Liver (tissue), 3 donors: ENCODE results near the gene NAA40.

Experiments
- ATF3 ChIP-seq: IDR thresholded peaks from 2 replicates; pipeline ENCODE4 v1.6.1; 2016; ENCODE audit warnings: antibody characterized with exemption
- CTCF ChIP-seq: fragments of 150-350 bp; IDR thresholded peaks from 2 replicates; pipeline ENCODE4 v1.5.1; 2017; ENCODE audit warnings: improper control_type of control experiment, low read depth, low read length; ENCODE audit not compliant: missing input control
- EGR1 ChIP-seq, 2 donors: IDR thresholded peaks; 2 replicates each; pipeline ENCODE4 v1.6.1; 2016 to 2018; ENCODE audit warnings: antibody characterized with exemption in 2 of 2, low read depth in 2 of 2
- HNF4G ChIP-seq: IDR thresholded peaks from 2 replicates; pipeline ENCODE4 v1.6.1; 2016; ENCODE audit warnings: antibody characterized with exemption
- JUND ChIP-seq, 2 donors: IDR thresholded peaks; 2 replicates each; pipeline ENCODE4 v1.6.1; 2016; ENCODE audit warnings: antibody characterized with exemption in 2 of 2
- NR2F2 ChIP-seq: IDR thresholded peaks from 2 replicates; pipeline ENCODE4 v1.6.1; 2016; ENCODE audit warnings: antibody characterized with exemption
- RAD21 ChIP-seq, 2 donors: IDR thresholded peaks; 2 replicates each; pipeline ENCODE4 v1.6.1; 2016; ENCODE audit warnings: antibody characterized with exemption in 2 of 2, mild to moderate bottlenecking in 2 of 2
- RXRA ChIP-seq, 2 donors: IDR thresholded peaks; 2 replicates each; pipeline ENCODE4 v1.6.1; 2017 to 2018; ENCODE audit warnings: antibody characterized with exemption in 2 of 2, mild to moderate bottlenecking in 1 of 2
- SP1 ChIP-seq: IDR thresholded peaks from 2 replicates; pipeline ENCODE4 v1.6.1; 2018; ENCODE audit warnings: antibody characterized with exemption, mild to moderate bottlenecking
- TAF1 ChIP-seq: conservative IDR thresholded peaks from 2 replicates; pipeline ENCODE4 v1.6.1; 2016; ENCODE audit warnings: antibody characterized with exemption, mild to moderate bottlenecking
- YY1 ChIP-seq: IDR thresholded peaks from 2 replicates; pipeline ENCODE4 v1.6.1; 2016; ENCODE audit warnings: antibody characterized with exemption, mild to moderate bottlenecking
- ZBTB33 ChIP-seq: IDR thresholded peaks from 2 replicates; pipeline ENCODE4 v1.6.1; 2016; ENCODE audit warnings: antibody characterized with exemption
- donor health status: healthy.
- donor health status: healthy.

- TF ChIP-seq TAF1 (no peak), ZBTB33 (no peak), CTCF (no peak), NR2F2 (no peak), YY1 (no peak), EGR1 (IDR thresholded peaks at IDR 0.05; ENCODE audit: low read depth in 2 of 2) (no peak), HNF4G (no peak), SP1 (no peak), RAD21 (IDR thresholded peaks at IDR 0.05) (no peak), JUND (IDR thresholded peaks at IDR 0.05) (no peak), ATF3 (no peak), RXRA (IDR thresholded peaks at IDR 0.05) (no peak)
Measured at GRCh38 chr11:63893355-63893754, 45.4 kb upstream of the NAA40 start.
